ENCODE data around the gene PRICKLE2.

Gene PRICKLE2

GRCh38 chr3:64251019-64251418 is 25.8 kb upstream of the PRICKLE2 start:
- no peak for DNase-seq

DNA sequence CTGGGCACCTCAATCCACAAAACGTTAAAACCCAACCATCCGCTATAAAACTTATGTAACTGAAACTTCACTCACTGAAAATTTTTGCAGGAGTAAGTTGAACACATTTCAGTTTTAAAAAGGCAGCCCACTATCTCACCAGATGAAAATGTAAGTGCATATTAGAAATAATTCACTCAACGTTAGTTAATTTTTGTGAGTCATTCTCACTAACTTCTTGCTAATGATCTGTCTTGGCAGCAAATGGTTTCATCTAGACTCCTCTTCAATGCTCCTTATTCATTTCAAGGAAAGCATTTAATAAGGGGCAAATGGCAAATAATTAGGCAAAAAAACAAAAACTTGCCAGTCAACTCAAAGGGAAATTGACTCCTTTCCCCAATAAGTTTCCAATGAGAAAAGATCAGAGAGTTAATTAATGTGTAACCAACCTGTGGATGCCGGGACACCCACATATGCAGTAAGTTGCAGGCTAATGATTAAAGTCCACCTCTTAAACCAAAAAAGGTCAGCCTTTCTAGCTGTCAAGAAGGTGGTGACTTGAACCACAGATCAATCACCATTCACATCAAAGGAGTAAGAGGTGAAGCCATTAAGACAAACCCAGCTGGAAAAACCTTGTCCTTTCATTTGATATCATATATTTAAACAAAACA is 22.9 kb upstream of the PRICKLE2 start:
- no peak for DNase-seq

DNA sequence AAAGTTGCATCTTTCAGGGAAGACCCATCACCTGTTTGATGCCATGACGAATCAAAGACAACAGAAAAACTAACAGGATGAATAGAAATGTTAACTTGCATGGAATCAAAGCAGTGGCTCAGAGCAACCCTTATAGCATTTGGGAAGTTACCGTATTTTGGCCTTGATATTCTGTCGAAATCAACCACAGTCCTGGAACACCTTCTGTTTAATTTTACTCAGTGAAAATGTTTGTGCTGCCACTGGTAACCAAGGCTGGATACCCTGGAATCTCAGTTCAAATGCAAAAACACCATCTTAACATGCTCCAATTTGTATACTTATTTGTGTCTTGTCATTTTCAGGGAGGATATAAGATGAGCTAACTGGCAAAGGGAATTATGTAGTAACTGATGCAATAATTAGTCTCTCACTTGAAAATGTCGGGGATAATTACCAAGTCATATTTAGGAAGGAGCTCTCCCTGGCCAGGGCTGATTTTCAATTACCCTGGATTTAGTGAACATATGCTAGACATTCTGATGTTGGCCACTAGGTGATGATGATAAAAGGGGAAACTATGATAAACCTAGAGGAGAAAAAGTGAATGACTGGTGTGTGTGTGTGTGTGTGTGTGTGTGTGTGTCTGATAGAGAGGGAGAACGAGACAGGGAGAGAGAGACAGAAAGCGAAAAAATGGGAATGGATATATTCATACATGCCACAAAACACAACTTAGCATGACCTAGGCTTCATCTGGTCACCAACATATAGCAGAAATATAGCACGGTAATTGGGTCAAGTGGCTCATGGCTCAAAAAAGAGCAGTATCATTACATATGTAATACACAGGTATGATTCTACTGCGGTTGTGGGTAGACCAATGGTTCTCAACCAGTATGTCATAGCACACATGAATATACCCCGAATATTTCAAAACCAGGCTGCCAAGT is 19.0 kb upstream of the PRICKLE2 start:
- DNase-seq, result no peak

DNA sequence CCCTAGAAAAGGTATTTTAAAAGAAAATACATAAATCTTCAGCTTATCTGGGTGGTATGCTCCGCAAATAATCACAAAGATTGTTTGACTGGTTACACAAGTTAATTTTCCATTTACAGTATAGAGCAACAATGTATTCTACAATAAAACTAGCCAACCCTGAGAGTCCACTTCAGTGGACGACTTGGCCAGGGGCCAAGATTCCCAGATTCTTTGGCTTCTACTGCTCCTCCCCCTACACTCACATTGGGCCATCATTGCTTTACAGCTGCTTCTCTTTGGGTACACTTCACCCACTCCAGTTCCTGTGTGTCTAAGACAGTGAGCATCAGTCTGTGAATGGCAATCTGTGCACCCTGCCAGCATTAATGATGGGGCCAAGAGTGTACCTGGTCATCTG is 17.2 kb upstream of the PRICKLE2 start:
- DNase-seq, result no peak

- DNase-seq, result no peak
Observed at GRCh38 chr3:64240959-64241358, 15.7 kb upstream of the PRICKLE2 start.

GRCh38 chr3:64240396-64240795 is 15.1 kb upstream of the PRICKLE2 start:
- DNase-seq, result no peak

DNA sequence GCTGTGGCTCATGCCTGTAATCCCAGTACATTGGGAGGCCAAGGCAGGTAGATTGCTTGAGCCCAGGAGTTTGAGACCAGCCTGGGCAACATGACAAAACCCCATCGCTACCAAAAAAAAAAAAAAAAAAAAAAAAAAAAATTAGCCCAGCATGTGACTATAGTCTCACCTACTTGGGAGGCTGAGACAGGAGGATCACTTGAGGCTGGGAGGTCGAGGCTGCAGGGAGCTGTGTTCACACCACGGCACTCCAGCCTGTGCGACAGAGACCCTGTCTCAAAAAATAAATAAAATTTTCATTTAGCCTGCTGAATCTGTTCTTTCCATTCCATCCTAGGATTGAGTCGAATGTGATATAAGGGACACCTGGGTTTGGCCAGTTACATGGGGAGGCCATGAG is 14.6 kb upstream of the PRICKLE2 start:
- no peak for DNase-seq

DNA sequence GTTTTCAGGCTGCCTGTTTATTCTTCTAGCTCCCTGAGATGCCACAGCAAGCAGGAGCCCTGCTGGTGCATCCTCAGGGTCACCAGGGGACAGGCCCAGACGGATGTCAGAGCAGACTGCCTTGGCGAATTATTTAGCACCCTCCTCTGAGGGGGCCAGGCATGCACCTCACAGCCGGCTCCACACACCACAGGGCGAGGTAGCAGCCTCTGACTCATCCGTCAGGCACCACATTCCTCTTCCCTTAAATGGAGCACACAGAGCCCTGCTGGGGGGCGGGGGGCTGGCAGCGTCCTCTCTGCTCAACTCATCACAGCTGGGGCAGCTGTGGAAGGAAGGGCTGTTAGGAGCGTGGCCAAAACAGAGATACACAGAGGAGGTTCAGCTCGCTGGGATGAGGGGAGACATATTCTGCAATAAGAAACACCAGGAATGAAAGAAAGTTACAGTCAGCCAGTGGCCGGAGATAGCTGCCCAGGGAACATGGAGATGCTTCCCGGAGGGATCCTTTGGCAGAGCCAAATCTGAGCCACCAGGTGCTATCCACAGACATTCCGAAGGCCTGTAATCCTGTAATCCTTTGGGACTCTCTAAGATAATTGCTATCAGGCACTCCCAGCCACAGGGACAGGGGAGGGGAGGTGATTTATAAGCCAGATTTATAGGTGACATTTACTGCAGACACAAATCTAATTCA is 13.9 kb upstream of the PRICKLE2 start:
- DNase-seq, result no peak

DNA sequence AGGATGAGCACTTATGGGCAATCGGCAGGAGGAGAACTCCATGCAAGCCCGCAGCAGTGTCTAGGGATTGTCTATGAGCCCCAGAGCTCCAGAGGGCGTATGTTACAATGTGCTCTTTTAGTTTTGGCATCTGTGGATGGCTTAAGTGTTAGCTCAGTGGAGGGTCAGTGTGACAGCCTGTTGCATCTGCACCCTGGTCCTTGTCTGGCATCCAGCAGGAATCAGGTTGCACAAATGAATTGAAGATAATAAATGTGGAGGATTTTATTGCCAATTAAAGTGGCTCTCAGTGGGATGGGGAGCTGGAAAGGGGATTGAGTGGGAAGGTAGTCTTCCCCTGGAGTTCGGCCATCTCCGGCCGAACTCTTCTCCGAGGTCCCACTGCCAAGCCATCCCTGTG is 11.8 kb upstream of the PRICKLE2 start:
- DNase-seq, result no peak

DNA sequence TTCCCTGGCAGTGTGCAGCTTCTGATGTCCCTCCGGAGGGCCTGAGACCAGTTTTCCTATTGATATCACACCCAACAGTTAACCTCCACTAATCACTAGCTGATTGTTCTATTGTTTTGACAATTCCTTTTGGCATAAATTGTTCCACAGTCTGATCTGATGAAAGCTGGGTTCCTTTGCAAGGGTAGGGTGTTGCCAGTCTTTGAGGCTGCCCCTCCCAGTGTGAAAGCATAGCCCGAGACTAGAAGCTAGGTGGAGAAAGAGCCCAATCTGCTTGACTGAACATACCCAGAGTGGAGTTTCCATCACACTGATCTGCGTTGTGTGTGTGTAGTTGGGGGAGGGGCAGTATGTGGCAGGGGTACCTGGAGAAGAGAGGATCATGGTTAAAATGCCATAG is 10.3 kb upstream of the PRICKLE2 start:
- no peak for DNase-seq

DNA sequence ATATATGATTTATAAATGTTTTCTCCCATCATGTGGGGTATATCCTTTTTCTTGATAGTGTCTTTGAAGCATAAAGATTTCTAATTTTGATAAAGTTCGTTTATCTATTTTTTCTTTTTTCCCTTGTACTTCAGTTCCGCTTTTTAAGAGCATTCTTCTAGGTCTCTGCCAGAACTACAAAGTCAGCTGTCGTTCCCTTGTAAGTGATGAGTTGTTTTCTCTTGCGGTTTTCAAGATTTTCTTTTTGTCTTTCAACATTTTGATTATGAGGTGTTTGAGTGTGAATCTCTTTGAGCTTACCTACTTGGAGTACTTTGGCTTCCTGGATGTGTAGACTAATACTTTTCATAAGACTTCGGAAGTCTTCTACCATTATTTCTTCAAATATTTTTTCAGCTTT is 9.3 kb upstream of the PRICKLE2 start:
- DNase-seq, result no peak

DNA sequence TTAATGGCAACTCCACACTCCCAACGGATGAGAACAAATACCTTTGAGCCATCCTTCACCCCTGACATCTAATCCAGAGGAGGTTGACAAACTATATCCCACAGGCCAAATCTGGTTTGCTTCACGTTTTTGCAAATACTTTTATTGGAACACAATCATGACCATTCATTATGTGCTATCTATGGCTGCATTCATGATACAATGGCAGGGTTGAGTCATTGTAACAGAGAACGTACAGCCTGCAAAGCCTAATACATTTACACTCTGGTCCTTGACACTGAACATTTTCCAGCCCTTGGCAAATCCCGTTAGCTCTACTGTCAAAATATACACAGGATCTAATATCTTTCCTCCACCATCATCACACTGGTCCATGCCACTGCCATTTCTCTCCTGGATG is 7.6 kb upstream of the PRICKLE2 start:
- DNase-seq, result no peak

GRCh38 chr3:64229903-64230302 is 4.6 kb upstream of the PRICKLE2 start:
- DNase-seq, result no peak

- no peak for DNase-seq
Observed at GRCh38 chr3:64228110-64228509, 2.8 kb upstream of the PRICKLE2 start.

DNA sequence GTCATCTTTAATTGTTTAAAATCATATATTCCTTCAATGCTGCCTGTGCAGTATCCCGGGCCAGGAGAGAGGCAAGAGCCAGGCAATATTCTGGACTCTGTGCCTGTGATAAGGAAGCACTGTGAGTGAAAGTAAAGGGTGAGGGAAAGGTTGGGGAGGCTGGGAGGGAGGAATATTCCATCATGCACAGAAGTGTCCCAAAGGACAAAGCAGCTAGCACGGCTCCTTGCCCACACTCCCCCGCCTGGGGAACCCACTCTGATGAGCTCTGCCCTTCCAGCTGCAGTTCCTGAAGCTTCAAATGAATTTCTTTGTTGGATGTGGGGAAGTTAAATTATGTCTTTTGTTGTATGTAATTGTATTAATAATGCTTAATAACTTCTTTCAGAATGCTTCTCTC is 1.5 kb upstream of the PRICKLE2 start:
- DNase-seq, result no peak

GRCh38 chr3:64225695-64226499 is 631 bp upstream of the PRICKLE2 start:
- no peak for DNase-seq

DNA sequence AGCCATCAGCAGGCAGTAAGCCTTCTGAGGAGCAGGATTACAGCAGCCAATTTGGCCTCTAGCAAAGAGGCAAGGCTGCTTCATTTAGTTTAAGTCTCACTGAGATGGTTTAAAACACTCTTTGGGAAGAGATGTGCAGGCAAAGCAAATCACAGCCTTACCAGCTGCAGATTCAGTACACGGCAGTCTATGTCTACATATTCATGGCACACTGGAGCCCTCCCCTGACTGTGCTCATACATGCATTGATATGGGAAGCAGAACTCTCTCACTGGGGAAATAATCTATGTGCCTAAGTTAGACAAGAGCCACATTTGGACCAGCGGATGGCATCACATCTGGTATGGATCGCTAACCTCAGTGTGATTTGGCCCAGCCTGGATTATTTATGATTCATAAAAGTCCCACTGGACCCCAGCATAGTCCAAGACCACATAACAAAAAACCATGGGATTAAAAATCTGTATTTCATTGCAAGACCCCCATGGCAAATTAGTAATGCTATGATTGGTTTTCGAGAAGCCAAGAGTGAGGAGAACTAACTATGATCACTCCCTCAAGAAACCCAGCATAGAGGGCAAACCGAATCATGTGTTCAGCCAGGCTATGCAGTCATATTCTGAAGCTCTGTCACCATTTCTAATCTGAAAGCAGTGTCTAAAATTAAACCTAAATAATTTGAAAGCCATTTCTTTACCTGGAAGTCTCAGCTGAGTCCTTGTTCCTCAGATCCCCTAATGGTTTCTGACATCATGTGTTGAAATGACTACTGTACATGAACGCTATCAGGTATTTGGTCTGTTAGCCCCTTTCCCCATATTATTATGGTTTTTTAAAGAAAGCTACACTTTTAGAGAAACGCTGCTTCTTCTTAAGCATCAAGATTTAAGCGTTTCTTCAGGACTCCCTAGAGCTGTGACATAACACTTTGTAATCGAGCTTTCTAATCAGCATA is 1.2 kb downstream of the PRICKLE2 start:
- DNase-seq, result no peak

DNA sequence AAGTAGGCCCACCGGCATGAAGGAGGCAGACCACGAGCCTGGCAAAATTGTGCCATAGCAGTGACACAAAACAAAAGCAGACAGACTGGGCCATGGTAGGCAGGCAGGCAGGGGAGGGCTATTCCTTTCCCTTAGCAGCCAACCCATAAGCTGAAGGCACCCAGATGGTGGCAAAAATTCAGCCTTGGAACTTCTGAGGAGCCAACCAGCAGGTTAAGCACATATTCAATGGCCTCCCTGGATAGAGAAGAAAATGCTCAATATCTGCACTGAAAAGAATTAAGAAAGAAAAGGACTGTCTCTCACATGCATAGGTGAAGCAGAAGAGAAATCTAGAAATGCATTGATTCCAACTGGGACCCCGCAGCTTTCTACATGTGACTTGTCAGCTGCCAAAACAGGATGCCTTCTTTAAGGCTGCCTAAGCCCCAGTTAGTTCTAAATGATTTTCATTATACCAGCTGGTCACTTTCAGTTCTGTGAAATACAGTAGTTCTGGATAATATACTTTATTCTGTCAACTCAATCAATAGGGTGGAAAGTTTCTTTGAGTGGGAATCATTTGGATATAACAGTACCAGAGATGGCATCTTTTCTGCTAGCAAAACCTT is 2.7 kb downstream of the PRICKLE2 start:
- no peak for DNase-seq

DNA sequence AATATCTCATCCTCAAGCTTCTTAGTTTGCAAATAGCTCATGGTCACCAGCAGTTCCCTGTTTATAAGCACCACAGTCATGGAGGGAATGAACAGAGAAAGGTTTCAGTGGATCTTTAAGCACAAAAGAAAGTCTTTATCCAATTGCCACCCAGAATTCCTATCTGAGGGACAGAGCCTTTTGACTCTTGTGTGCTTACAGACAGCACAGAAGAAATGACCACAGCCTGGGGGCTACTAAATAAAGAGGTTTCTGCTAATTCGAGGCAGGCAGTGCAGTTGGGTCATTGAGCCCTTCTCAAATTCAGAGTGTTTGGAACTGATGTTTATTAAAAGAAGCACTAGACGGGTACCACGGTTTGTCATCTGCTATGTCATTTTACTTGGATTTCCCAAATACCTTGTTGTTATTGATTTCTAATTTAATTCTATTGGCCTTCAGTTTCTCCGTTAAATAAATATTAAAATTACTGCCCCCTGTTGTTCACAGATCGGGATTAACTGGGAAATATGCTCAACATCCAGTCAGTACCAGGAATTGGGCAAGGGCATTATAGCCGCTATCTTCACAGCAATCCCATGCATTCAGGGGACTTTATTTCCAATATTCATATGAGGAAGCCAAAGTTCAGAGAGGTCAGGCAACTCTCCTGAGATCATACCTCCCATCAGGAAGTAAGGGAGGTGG is 3.6 kb downstream of the PRICKLE2 start:
- no peak for DNase-seq

- DNase-seq, result no peak
Observed at GRCh38 chr3:64220161-64220914, 4.9 kb downstream of the PRICKLE2 start.
